Trophoblast cell (in vitro differentiated cells and primary cell): ENCODE results near the gene ETV3.

Experiments used
- DNase-seq, 2 donors: peaks; one replicate each; pipeline ENCODE4 v3.0.0-alpha.2; 2016
- H2AFZ ChIP-seq: 2 replicates; pipeline ENCODE4 v1.6.1; 2013; ENCODE audit warnings: low read length, moderate library complexity, mild to moderate bottlenecking; ENCODE audit not compliant: insufficient read depth, poor library complexity
- H2AK5ac ChIP-seq: 2 replicates; pipeline ENCODE4 v1.6.1; 2013; ENCODE audit warnings: mild to moderate bottlenecking, low read length
- H2BK120ac ChIP-seq: 2 replicates; pipeline ENCODE4 v1.6.1; 2013; ENCODE audit warnings: low read length, mild to moderate bottlenecking, moderate library complexity; ENCODE audit not compliant: insufficient read depth, poor library complexity
- H2BK12ac ChIP-seq: 2 replicates; pipeline ENCODE4 v1.6.1; 2013; ENCODE audit warnings: mild to moderate bottlenecking, low read length, moderate library complexity
- H2BK5ac ChIP-seq: 2 replicates; pipeline ENCODE4 v1.6.1; 2013; ENCODE audit warnings: low read length, low read depth, moderate library complexity, mild to moderate bottlenecking; ENCODE audit not compliant: poor library complexity
- H3K14ac ChIP-seq: 2 replicates; pipeline ENCODE4 v1.6.1; 2013; ENCODE audit warnings: mild to moderate bottlenecking, low read length
- H3K18ac ChIP-seq: 2 replicates; pipeline ENCODE4 v1.6.1; 2013; ENCODE audit warnings: mild to moderate bottlenecking, low read length
- H3K23ac ChIP-seq: 2 replicates; pipeline ENCODE4 v1.6.1; 2013; ENCODE audit warnings: low read length
- H3K27ac ChIP-seq: 2 replicates; pipeline ENCODE4 v1.5.1; 2013; ENCODE audit warnings: low read depth, mild to moderate bottlenecking, inconsistent platforms, low read length, moderate library complexity
- H3K27me3 ChIP-seq: 2 replicates; pipeline ENCODE4 v1.6.1; 2013; ENCODE audit warnings: inconsistent platforms, mild to moderate bottlenecking, low read length, moderate library complexity; ENCODE audit not compliant: insufficient read depth
- H3K36me3 ChIP-seq, 2 experiments: 1 replicate in 1 of 2; 2 replicates in 1 of 2; pipeline ENCODE4 v1.6.1; 2013; ENCODE audit warnings: low read length in 2 of 2, mild to moderate bottlenecking in 2 of 2, moderate library complexity in 1 of 2; ENCODE audit not compliant: insufficient read depth in 2 of 2, control insufficient read depth in 1 of 2
- H3K4ac ChIP-seq: 2 replicates; pipeline ENCODE4 v1.6.1; 2013; ENCODE audit warnings: low read depth, mild to moderate bottlenecking, low read length, moderate library complexity
- H3K4me1 ChIP-seq, 2 experiments: 1 replicate in 1 of 2; 2 replicates in 1 of 2; pipeline ENCODE4 v1.6.1; 2013; ENCODE audit warnings: low read length in 2 of 2, mild to moderate bottlenecking in 2 of 2, moderate library complexity in 1 of 2; ENCODE audit not compliant: insufficient read depth in 2 of 2, control insufficient read depth in 1 of 2
- H3K4me2 ChIP-seq: 2 replicates; pipeline ENCODE4 v1.6.1; 2013; ENCODE audit warnings: inconsistent platforms, mild to moderate bottlenecking, low read length, moderate library complexity
- H3K4me3 ChIP-seq: 2 replicates; pipeline ENCODE4 v1.5.1; 2013; ENCODE audit warnings: mild to moderate bottlenecking, low read depth, low read length, inconsistent platforms
- H3K79me1 ChIP-seq: one replicate; pipeline ENCODE4 v1.6.1; 2013; ENCODE audit warnings: low read length
- H3K79me2 ChIP-seq: 2 replicates; pipeline ENCODE4 v1.6.1; 2013; ENCODE audit warnings: low read length, mild to moderate bottlenecking; ENCODE audit not compliant: control insufficient read depth, insufficient read depth, poor library complexity
- H3K9ac ChIP-seq: 2 replicates; pipeline ENCODE4 v1.6.1; 2013; ENCODE audit warnings: mild to moderate bottlenecking, low read length
- H3K9me3 ChIP-seq: 2 replicates; pipeline ENCODE4 v1.6.1; 2013; ENCODE audit warnings: low read depth, mild to moderate bottlenecking, control low read depth, inconsistent platforms, low read length; ENCODE audit not compliant: insufficient read depth
- H4K12ac ChIP-seq: 2 replicates; pipeline ENCODE4 v1.6.1; 2013; ENCODE audit warnings: low read depth, mild to moderate bottlenecking, low read length, moderate library complexity
- H4K8ac ChIP-seq: 2 replicates; pipeline ENCODE4 v1.6.1; 2013; ENCODE audit warnings: low read depth, mild to moderate bottlenecking, low read length, moderate library complexity
- H4K91ac ChIP-seq: one replicate; pipeline ENCODE4 v1.6.1; 2013; ENCODE audit warnings: low read depth, mild to moderate bottlenecking, low read length, moderate library complexity
- WGBS: extraction: QIAGEN DNeasy Blood & Tissue Kit; methylation state at CpG from one replicate; pipeline ENCODE4 v1.1.7; 2013; ENCODE audit warnings: missing lambda C conversion rate; ENCODE audit not compliant: insufficient read length, insufficient coverage; ENCODE audit errors: extremely low coverage; 5-methylcytosine and 5-hydroxymethylcytosine counted together

Gene ETV3

GRCh38 chr1:157161901-157162300 is 23.7 kb upstream of the ETV3 start:
- Histone ChIP-seq H3K9me3 (no peaks in the 10 kb centered on the region), H2BK120ac (peak overlapping the region; percentile 24), H2BK12ac (no peak overlapping the region), H3K36me3 (no peaks in the 10 kb centered on the region), H4K12ac (no peak overlapping the region), H2AK5ac (no peak overlapping the region), H3K27me3 (no peaks in the 10 kb centered on the region), H2BK5ac (no peak overlapping the region), H3K79me1 (peaks cover 7% of the 10 kb centered on the region), H3K4me3 (no peak overlapping the region), H3K79me2 (no peaks in the 10 kb centered on the region), H4K91ac (no peak overlapping the region), H3K18ac (no peak overlapping the region), H3K9ac (no peak overlapping the region), H3K14ac (no peak overlapping the region), H3K4ac (no peak overlapping the region), H3K23ac (no peak overlapping the region), H4K8ac (no peak overlapping the region), H3K4me1 (peaks cover 12 to 20% of the 10 kb centered on the region in 2 experiments), H2AFZ (no peak overlapping the region), H3K4me2 (no peak overlapping the region), H3K27ac (no peak overlapping the region)
- WGBS = no CpG with 5 or more reads among the region's 5 CpGs
- no peak for DNase-seq

GRCh38 chr1:157158967-157159366 is 20.8 kb upstream of the ETV3 start:
- peaks cover 24 to 41% of the 10 kb centered on the region in 2 experiments for H3K4me1 ChIP-seq

GRCh38 chr1:157157501-157158190 is 19.5 kb upstream of the ETV3 start:
- H3K18ac ChIP-seq = peak overlapping the region; percentile 66
- no peak overlapping the region for H3K27ac ChIP-seq
- H3K4ac ChIP-seq = no peak overlapping the region
- no peaks in the 10 kb centered on the region for H3K36me3 ChIP-seq
- H4K91ac ChIP-seq = peak overlapping the region; percentile 89
- no peak overlapping the region for H3K4me2 ChIP-seq
- WGBS = no CpG with 5 or more reads among the region's 9 CpGs
- no peak for DNase-seq
- no peaks in the 10 kb centered on the region for H3K27me3 ChIP-seq
- H2BK5ac ChIP-seq = peak overlapping the region; percentile 57
- H3K4me1 ChIP-seq = peaks cover 22 to 37% of the 10 kb centered on the region in 2 experiments
- no peak overlapping the region for H3K9ac ChIP-seq
- no peaks in the 10 kb centered on the region for H3K79me2 ChIP-seq
- peaks cover 13% of the 10 kb centered on the region for H3K79me1 ChIP-seq
- no peak overlapping the region for H3K4me3 ChIP-seq
- H3K14ac ChIP-seq = peak overlapping the region; percentile 57
- peak overlapping the region; percentile 88 for H2BK12ac ChIP-seq
- peak overlapping the region; percentile 59 for H4K8ac ChIP-seq
- H3K9me3 ChIP-seq = peaks cover 1% of the 10 kb centered on the region
- peak overlapping the region; percentile 70 for H2AK5ac ChIP-seq
- H2AFZ ChIP-seq = no peak overlapping the region
- H3K23ac ChIP-seq = no peak overlapping the region
- peak overlapping the region; percentile 82 for H2BK120ac ChIP-seq
- peak overlapping the region; percentile 40 for H4K12ac ChIP-seq

More at GRCh38 chr1:157158967-157159366, 20.8 kb upstream of the ETV3 start:
- H3K79me1 ChIP-seq = peaks cover 15% of the 10 kb centered on the region
- H4K8ac ChIP-seq = no peak overlapping the region
- WGBS = no CpG with 5 or more reads among the region's 4 CpGs
- no peak overlapping the region for H3K23ac ChIP-seq
- H3K4me2 ChIP-seq = no peak overlapping the region
- no peak overlapping the region for H2BK120ac ChIP-seq
- H3K79me2 ChIP-seq = no peaks in the 10 kb centered on the region
- H4K12ac ChIP-seq = no peak overlapping the region
- H3K27ac ChIP-seq = no peak overlapping the region
- DNase-seq = no peak
- H4K91ac ChIP-seq = no peak overlapping the region
- no peak overlapping the region for H3K9ac ChIP-seq
- no peaks in the 10 kb centered on the region for H3K27me3 ChIP-seq
- H3K4me3 ChIP-seq = no peak overlapping the region
- no peak overlapping the region for H3K4ac ChIP-seq
- H2BK5ac ChIP-seq = no peak overlapping the region
- no peak overlapping the region for H2AK5ac ChIP-seq
- H2AFZ ChIP-seq = no peak overlapping the region
- H3K14ac ChIP-seq = no peak overlapping the region
- peaks cover 1% of the 10 kb centered on the region for H3K9me3 ChIP-seq
- H2BK12ac ChIP-seq = peak overlapping the region; percentile 16
- H3K18ac ChIP-seq = no peak overlapping the region
- H3K36me3 ChIP-seq = no peaks in the 10 kb centered on the region

GRCh38 chr1:157156058-157156541 is 17.9 kb upstream of the ETV3 start:
- no CpG with 5 or more reads among the region's 14 CpGs for WGBS
- H3K27ac ChIP-seq = no peak overlapping the region
- peaks cover 11% of the 10 kb centered on the region for H3K79me1 ChIP-seq
- H3K23ac ChIP-seq = no peak overlapping the region
- H3K4me3 ChIP-seq = no peak overlapping the region
- peak overlapping the region; percentile 73 for H4K91ac ChIP-seq
- H3K4me1 ChIP-seq = peaks cover 17 to 32% of the 10 kb centered on the region in 2 experiments
- no peak overlapping the region for H2AK5ac ChIP-seq
- H2AFZ ChIP-seq = peak overlapping the region; percentile 89
- no peak overlapping the region for H3K9ac ChIP-seq
- peak; percentile 35 to 76 for DNase-seq
- peaks cover 1% of the 10 kb centered on the region for H3K9me3 ChIP-seq
- peak overlapping the region; percentile 66 for H3K4me2 ChIP-seq
- peak overlapping the region; percentile 65 for H3K14ac ChIP-seq
- peak overlapping the region; percentile 88 for H2BK5ac ChIP-seq
- no peaks in the 10 kb centered on the region for H3K36me3 ChIP-seq
- no peaks in the 10 kb centered on the region for H3K79me2 ChIP-seq
- H3K27me3 ChIP-seq = no peaks in the 10 kb centered on the region
- H2BK120ac ChIP-seq = peak overlapping the region; percentile 94
- no peak overlapping the region for H4K12ac ChIP-seq
- peak overlapping the region; percentile 72 for H4K8ac ChIP-seq
- H2BK12ac ChIP-seq = peak overlapping the region; percentile 92
- no peak overlapping the region for H3K4ac ChIP-seq
- peak overlapping the region; percentile 56 for H3K18ac ChIP-seq
